HG02588 (cell line): ENCODE data around the gene PDE9A.
"Not testable (repeated sequence)": the region's sequence is repeated elsewhere in the genome, so short reads cannot be mapped to it uniquely, and the experiment has no call there.

Experiments used
- ATAC-seq: cut with Tn5 transposase; IDR thresholded peaks from one replicate; pipeline ENCODE4 v1.9.1; 2021; ENCODE audit warnings: mild to moderate bottlenecking, moderate library complexity; ENCODE audit not compliant: unreplicated experiment

The PDE9A gene

DNA sequence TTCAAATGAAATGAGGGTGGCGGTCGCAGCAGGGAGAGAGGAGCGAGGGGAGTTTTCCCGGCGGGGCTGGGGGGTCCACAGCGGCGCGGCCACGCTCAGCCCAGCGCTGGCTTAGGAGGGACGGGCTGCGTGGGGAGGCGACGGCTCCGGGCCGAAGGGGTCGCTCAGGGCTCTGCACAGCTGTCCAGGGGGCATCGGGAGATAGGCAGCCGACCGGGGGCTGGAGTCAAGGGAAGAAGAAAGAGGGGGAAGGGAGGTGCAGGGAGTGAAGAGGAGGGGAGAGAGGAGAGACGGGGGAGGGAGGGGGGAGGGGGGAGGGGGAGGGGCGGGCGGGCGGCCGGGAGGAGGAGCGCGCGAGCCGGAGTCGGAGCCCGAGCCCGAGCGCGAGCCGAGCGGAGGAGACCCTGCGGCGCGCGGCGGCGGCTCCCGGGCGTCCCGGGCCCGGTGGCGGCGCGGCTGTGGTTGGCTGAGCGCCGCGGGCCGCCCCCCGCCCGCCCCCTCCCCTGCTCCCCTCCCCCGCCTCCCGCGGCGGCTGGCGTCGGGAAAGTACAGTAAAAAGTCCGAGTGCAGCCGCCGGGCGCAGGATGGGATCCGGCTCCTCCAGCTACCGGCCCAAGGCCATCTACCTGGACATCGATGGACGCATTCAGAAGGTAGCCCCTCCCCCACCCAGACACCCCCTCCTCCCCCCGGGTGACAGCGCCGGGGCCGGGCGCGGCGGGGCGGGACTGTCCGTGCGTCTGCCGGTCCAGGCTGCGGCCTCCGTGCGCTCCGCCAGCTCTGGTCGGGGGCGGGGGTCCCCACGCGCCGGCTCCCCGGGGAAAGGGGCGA, at the start of gene PDE9A:
PDE9A (plus strand) TSS at position 391 of the 831 bp plus-strand sequence; CDS start at position 585, 194 bp downstream.
- no peak for ATAC-seq

DNA sequence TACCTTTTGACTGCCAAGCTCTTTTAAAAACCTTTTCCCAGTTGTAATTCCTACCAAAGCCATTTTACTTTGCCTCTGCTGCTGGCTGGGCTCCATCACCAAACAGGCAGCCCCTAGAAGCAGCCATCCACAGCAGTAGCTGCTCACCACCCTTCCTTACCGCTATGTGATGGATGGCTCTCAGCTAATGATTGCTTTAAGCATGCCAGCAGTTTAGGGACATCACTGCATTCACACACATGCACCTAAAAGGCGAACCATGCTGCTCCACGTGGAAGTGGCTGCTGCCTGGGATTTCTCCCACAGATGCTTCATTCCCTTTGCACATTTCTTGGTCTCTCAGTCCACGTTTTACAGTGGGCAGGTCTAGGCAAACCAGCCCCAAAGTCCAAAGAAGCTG, 46.3 kb upstream of the PDE9A start:
- no peak for ATAC-seq

DNA sequence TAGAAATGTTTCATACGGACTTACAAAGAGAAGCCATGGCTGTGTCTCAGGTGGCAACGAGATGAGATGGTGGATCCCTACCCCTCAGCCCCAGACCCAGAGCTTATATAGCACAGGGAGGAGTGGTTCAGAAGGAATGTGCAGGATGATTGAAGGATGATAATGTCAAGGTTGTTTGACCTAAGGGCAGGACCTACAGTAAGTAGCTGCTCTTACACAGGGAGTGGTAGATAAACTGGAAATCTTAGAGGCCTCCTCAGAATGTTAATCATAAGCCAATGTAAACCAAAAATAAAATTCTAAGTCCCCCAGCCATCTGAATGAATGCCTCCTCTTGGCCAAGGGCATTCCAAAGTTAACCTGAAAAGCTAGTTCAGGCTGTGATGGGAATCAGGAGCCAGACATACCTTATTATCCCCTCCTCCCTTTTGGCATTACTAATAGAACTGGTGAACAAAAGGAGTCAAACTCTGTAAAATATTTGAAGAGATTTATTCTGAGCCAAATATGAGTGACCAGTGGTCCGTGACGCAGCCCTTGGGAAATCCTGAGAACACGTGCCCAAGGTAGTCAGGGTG, 45.8 kb upstream of the PDE9A start:
- no peak for ATAC-seq

DNA sequence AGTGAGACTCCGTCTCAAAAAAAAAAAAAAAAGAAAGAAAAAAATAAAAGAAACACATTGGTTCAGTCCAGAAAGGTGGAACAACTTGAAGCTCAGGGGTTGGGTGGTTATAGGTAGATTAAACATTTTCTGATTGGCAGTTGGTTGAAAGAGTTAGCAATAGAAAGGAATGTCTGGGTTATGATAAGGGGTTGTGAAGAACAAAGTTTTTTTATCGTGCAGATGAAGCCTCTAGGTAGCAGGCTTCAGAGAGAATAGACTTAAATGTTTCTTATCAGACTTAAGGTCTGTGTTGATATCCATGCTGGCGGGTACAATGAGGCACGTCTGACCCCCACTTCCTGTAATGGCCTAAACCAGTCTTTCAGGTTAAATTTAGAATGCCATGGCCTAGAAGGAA, 45.0 kb upstream of the PDE9A start:
- no peak for ATAC-seq

DNA sequence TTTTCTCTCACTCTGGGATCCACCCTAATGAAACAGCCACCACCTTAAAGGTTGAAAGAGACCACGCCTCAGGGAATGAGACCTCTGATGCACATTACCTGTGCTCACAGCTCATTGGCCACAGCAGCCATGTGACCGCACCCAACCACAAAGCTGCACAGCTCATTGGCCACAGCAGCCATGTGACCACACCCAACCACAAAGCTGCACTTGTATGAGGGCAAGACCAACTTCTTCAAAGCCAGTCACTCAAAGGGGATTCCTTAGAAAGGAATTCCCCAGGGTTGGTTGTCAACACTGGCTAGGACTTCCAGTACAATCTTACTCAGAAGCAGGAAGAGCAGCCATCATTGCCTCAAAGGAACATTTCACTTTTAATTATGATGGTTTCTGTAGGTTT, 43.6 kb upstream of the PDE9A start:
- ATAC-seq: no peak

DNA sequence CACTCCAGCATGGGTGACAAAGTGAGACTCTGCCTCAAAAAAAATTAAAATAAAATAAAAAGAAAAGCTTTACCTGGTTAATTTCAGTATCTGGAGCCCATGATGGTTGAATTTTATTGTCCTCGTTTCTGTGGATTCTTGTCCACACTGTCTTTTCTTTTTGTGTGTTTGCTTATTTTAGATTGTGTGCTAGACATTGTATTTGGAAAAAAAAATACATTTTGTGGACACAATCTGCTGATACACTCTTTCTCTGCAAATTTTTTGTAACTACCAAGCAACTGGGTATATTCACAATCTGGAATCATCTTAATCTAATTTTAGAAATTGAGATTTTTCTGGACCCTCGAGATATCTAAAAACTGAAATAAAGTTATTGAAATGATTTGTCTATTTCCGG, 41.6 kb upstream of the PDE9A start:
- no peak for ATAC-seq

DNA sequence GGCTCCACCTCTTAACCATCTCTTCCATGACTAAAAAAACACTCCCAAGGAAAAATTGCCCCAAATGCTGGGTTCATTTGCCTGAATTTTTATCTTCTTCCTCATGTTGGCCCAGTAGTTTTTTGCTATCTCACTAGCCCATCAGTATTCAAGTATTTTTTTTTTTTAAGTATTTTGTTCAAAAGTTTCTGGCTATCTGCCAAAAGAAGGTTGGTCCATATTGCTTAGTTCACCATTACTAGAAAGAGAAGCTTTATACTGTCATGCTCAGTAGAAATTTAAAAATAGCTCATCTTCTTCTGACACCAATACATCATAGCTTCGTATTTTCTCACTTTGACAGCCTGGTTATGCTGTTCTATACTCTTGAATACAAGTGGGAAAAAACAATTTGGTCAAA, 41.0 kb upstream of the PDE9A start:
- no peak for ATAC-seq

DNA sequence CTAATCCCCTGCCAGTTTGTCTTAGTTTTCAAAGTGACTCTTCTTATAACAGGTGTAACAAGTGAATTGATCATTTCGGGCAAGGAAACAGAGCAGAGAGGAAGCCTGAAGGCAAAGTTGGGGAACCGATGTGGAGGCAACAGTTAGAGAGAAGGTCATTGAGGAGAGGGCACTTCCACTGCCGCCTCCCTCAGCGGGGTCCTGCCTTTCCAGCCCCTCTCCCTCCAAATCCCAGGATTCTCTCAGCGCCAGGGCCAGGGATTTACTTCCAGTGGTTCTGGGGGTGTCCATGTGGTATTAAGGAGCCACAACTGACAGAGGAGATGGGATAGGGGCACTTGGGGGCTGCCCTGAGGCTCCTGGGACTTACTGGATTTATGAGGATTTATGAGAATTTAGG, 39.7 kb upstream of the PDE9A start:
- ATAC-seq: no peak

DNA sequence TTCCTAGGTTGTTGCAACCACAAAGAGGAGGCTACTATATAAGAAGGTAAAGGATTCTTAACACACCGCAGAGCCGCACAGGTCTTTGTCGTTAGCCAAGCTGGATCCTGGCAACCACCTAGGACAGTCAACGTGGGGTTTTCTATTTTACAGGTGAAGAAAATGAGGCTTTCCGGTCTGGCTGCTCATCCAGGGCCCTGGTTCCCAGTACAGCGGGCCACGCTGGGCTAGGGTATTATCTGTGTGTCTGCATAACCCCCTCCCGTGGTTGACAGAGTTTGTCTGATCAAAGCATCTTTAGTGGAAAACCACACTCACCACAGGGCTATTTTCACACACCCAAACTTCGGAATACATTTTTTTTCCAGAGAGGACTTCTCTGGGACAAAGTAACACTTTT, 39.0 kb upstream of the PDE9A start:
- no peak for ATAC-seq

DNA sequence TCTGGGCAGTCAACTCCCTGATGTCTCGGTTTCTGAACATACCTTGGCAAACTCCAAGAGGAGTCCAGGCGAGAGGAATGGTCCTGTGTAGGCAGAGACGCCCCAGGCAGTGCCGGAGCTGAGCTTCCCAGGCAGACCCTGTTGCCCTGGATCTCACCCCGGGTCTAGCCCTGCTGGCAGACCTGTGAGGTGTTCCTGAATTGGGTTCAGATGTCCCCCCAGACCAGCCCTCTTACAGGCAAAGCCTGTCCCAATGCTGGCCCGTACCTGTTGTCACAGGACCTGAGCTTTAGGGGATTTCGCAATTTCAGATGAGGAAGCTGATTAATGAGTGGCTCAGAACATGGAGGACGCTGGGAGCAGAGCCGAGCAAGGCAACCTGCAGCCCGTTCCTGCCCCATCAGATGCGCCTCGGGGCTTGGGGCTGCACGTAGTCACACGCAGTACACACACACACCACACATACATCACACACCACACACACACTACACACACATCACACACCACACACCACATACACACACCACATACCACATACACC, 38.5 kb upstream of the PDE9A start:
- ATAC-seq: no peak

DNA sequence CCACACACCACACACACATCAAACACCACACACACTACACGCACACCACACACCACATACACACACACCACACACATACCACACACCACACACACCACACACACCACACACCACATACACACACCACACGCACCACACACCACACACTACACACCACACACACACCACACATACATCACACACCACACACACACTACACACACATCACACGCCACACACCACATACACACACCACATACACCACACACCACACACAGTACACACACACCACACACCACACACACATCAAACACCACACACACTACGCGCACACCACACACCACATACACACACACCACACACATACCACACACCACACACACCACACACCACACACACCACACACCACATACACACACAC, 38.0 kb upstream of the PDE9A start:
- ATAC-seq: not testable (repeated sequence)

DNA sequence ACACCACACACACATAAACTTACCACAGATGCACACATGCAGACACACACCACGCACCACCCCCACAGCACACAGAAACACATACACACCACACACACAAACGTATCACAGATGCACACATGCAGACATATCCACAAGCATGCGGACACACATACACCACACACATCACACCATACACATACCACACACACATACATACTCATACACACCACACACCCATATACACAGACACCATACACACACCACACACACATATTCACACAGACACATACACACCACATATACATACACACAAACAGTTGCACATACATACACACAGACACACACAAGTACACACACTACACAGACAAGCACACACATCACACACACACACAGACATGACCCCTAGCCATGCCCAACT, 37.5 kb upstream of the PDE9A start:
- no peak for ATAC-seq

DNA sequence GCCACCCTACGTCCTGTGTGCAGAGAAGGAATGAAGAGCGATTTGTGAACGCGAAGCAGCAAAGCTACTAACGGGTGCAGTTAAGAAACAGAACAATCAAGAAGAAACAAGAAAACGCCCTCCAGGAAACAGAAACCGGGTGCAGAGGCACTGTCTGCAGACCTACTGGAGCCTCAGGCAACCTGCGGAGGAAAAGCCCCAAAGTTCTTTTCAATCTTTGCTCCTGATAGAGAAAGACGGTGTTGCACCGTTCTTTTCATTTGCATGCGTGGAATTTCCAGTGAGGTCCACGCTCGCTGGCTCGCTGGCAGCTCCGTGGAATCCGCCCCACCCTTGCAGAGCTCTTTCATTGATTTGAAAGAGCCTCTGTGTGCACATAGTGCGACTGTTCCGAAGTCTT, 37.0 kb upstream of the PDE9A start:
- no peak for ATAC-seq

DNA sequence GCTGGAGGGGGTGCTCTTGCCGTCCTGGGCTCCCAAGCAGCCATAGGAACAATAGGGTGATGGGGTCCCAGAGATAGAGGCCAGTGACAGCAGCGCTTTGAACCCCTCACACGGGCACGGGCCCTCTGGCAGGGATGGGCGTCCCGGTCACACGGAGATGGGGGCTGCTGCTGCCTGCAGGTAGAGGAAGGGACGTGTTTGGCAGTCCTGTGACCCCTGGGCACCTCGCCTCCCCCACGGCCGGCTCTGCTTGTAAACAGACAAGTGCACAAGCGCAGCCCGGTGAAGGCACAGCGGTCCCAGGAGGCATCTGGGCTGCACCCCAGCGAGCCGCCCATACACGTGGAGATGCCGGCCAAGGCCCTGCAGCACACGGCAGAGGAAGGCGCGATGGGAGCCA, 36.5 kb upstream of the PDE9A start:
- ATAC-seq: no peak

DNA sequence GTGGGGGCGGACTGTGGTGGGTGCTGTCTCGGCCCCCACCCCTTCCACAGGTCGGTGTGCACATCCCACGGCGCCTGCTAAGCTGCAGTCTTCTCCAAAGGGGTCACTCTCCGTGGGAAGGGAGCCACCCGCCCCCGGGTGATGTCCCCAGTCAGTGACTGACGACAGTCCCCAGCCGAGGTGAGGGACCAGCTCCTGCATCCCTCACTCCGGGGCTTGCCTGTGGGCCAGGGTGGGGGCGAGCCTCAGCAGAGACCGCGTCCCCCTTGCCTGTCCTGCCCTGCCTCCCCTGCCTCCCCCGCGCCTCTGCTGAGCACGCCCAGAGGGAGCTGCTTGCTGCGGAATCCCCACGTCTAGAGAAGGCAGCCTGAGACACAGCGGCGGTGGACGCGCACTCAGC, 35.9 kb upstream of the PDE9A start:
- ATAC-seq: no peak

DNA sequence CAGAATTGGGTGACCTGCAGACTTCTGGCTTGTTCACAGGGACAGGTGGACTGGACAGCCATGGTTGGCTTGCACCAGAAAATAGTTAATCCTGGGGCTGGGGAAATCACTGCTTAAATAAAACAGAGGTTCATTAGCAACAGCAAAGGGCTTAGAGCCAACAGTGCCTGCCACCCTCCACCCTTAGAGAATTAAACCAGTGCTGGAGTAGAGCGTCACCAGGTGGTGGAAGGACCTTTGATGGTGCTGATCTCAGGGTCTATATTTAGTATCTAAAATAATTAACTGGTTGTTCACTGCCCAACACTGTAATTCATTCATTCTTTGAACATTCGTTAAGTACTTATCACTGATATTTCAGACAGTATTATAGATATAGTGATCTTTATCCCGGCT, 34.7 kb upstream of the PDE9A start:
- ATAC-seq: no peak

DNA sequence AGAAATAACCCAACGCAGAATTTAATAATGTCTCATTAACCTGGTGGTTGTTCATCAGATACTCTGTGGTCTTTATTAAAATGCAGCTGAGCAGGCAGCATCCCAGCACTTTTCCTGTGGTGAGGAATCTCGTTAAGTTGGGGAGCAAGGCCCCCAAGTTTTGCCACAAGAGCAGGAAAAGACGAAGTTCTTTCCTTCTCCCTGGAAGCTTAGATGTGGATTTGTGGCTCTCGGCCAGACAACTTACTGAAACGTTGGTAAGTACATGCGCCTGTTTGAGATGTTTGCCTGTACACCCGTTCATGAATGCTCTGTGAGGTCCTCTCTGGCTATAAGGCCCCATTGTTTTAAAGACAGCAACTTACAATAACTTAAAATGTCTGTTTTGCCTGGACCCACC, 34.3 kb upstream of the PDE9A start:
- ATAC-seq: no peak

DNA sequence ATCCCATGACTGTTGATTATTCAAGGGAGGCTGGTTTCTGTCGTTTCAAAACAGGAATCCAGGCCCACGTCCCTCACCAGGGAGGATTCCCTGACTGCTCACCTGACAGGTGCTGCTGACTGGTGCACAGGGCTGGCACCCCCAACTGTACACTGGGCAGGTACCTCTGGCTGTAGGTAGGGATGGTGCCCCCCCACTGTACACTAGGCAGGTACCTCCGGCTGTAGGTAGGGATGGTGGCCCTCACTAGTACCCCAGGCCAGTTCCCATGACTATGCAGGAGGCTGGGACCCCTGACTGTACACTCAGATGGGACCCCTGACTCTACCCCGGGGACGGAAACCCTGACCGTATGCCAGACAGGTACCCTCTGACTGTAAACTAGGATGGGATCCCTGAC, 33.6 kb upstream of the PDE9A start:
- no peak for ATAC-seq

DNA sequence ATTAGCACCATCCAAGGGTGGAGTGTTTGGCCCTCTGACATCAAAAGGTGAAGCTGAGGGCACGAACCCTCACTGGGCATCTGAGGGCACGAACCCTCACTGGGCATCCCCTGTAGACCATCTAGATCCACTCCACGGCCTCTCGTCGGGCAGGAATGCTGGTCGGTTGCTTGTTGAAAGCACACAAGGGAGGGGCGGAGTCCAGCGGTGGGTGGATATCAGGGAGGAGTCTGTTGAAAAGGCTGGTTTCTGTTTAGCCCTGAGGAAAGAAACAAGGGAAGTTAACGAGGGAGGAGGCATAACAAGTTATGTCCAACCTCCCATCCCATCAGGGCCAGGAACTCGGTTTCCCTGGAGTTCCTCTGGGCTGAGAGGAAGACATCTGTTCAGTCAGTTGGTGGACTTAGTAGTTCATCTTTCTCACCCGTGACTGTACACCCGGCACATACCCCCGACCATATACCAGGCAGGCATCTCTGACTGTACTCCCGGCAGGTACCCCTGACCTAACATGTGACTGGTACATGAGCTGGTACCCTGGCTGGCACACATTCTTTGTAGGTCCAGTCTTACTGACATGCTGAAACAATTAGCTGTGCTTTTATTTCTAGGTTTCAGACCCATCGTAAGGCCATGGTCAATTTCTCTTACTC, 32.1 kb upstream of the PDE9A start:
- no peak for ATAC-seq

DNA sequence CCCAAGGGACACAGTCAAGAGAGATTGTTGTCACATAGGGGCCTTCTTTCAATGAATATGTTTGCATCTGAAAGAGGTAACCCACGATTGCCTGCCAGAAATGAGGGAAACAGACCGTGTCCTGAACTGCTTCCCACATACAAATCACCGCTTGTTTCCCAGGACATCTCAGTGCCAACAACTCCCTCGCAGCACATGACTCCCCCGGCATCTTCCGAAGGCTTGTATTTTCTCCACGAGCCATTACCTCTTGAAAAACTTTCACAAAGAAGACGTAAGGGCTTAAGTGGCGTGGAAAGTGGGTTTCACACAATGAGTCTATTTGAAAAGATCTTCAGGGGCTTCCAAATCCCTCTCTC, 31.6 kb upstream of the PDE9A start:
- ATAC-seq: no peak

DNA sequence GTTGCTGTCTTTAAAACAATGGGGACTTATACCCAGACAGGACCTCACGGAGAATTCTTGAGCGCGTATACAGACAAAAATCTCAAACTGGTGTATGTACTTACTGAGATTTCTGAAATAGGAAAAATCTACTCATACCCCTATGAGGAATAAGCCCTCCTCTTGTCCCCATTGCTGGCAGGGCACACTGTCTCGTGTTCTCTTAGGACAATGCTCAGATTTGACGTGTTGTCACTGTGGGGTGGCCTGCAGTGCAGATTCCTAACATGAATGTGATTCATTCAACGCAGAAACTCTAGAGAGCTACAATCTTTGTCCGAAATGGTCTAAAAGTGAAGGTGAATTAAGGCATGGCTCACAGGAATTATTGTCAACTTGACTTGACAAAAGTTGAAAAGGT, 31.1 kb upstream of the PDE9A start:
- no peak for ATAC-seq

DNA sequence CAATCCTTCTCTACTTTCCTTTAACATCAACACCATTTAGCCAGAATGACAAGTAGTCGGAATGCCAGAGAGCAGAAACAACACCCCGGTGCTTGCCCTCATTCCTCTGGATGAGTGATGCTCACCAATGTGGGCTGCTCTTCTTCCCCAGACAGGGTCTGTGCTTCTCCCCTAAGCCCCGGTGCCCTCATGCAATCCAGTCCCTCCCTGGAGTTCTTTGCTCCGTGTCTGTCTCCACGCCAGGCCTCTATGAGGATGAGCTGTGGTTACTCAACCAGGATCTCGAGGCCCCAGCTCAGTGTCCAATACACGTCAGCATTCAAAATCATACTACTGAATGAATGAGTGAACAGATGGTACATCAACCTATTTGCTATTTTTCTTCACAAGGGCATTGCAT, 29.7 kb upstream of the PDE9A start:
- no peak for ATAC-seq
